Gastroesophageal sphincter (tissue), 3 donors: ENCODE results near the gene AMZ2.
"Not testable (repeated sequence)": the region's sequence is repeated elsewhere in the genome, so short reads cannot be mapped to it uniquely, and the experiment has no call there.

Source experiments
- CTCF ChIP-seq, 4 experiments: fragments of 200-600 bp in 2 of 4; fragments of 450-650 bp in 2 of 4; sonication (generic) in 1 of 4; IDR thresholded peaks; one replicate each; pipeline ENCODE4 v1.5.1; 2017 to 2019; ENCODE audit warnings: antibody characterized with exemption in 4 of 4, mild to moderate bottlenecking in 2 of 4, moderate library complexity in 2 of 4
- POLR2A ChIP-seq, 2 donors: fragments of 450-650 bp; IDR thresholded peaks; one replicate each; pipeline ENCODE4 v1.6.1; 2017; ENCODE audit warnings: antibody characterized with exemption in 2 of 2, mild to moderate bottlenecking in 2 of 2, moderate library complexity in 1 of 2
- POLR2AphosphoS5 ChIP-seq: sonication (generic); formaldehyde crosslinking; IDR thresholded peaks from one replicate; pipeline ENCODE4 v1.6.1; 2017; ENCODE audit warnings: antibody characterized with exemption

- not testable (repeated sequence) for TF ChIP-seq CTCF (IDR thresholded peaks at IDR 0.05); POLR2AphosphoS5; POLR2A (IDR thresholded peaks at IDR 0.05)
These were observed 18.0 kb downstream of the AMZ2 start for GRCh38 chr17:68265833-68266232.
